Measurements from ENCODE around the gene DYNLT1. TPM values are rescaled to one million over a fixed set of nuclear protein-coding genes. Genes with fewer than 3 reads are reported as not detected.

Gene DYNLT1
- total RNA-seq, 1 experiment from 2014 or later: 105 TPM

DNA sequence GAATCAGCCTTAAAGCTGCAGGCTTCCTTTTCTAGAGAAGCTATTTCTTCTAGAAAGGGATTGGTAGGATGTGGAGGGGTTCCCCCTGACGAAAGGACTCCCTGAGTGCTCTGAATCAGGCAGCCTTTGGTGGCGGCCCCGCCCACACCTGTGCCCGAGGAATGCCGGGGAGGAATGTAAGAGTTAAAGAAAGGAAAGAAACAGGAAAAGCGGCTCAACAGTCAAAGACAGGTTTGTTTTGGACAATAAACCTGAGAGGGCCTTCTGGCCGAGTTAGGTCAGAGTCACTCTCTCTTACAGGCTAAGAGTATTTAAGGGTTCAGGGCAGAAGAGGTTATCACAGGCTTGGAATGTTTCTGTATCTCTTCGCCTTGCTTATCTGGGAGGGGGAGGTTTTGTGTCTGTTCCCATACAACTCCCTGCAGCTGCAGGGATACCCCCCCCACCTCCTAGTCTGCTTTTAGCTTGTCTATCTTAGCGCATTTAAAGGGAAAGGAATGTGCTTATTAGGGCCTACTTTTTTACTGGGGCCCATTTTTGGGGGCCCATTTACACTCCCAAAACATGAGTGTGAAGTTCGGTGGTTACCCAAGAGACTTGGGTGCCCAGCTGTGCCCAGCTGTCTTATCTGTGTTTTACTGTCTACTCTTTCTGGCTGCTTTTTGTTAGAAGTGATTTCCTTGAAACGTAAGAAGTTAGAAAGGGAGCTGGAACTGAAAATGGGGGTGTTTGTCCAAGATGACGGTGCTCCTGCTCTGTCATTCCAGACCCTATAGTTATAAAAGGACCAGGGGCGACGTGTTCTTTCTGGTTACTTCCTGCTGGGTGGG, 32.8 kb downstream of the DYNLT1 start:
- peak; percentile 88 for DNase-seq
- Histone ChIP-seq H4K20me1 (ENCODE audit: control insufficient read depth, insufficient read depth, insufficient read length) (no peaks in the 10 kb centered on the region), H3T11ph (ENCODE audit: low read length) (no peak overlapping the region), H2BK12ac (ENCODE audit: insufficient read length, low read depth, low read length) (no peak overlapping the region), H2AFZ (ENCODE audit: low read length) (no peak overlapping the region), H3K4ac (ENCODE audit: low read depth, low read length) (no peak overlapping the region), H3K79me2 (ENCODE audit: insufficient read depth, low read length) (no peaks in the 10 kb centered on the region), H3K23ac (ENCODE audit: insufficient read length, low read depth, low read length) (no peak overlapping the region), H4K5ac (ENCODE audit: insufficient read length, low read depth, low read length) (no peak overlapping the region), H2BK20ac (ENCODE audit: low read depth, low read length, poor library complexity, severe bottlenecking) (no peak overlapping the region), H2BK120ac (ENCODE audit: low read depth, low read length, poor library complexity, severe bottlenecking) (no peak overlapping the region), H2BK15ac (ENCODE audit: low read depth, low read length) (no peak overlapping the region), H3K79me1 (ENCODE audit: insufficient read depth, low read depth, low read length, poor library complexity, severe bottlenecking) (no peaks in the 10 kb centered on the region), H4K8ac (replicated peaks; ENCODE audit: insufficient read length, low read depth, low read length) (no peak overlapping the region), H4K91ac (ENCODE audit: insufficient read length, low read depth, low read length) (peak overlapping the region; percentile 32), H3K18ac (ENCODE audit: insufficient read length, low read depth, low read length) (peak overlapping the region; percentile 13), H3K56ac (ENCODE audit: insufficient read length, low read depth, low read length) (no peak overlapping the region), H3K23me2 (ENCODE audit: insufficient read length, low read depth, low read length, poor library complexity, severe bottlenecking) (no peaks in the 10 kb centered on the region), H2AK5ac (ENCODE audit: insufficient read length, low read length) (no peak overlapping the region), H3K27ac (ENCODE audit: insufficient read length, low read depth, low read length) (peak overlapping the region; percentile 66), H3K14ac (ENCODE audit: insufficient read depth, low read length) (no peak overlapping the region), H3K9ac (ENCODE audit: extremely low read depth, insufficient read length, low read length) (no peak overlapping the region), H2BK5ac (ENCODE audit: insufficient read length, low read length) (no peak overlapping the region), H3K4me2 (ENCODE audit: insufficient read depth, insufficient read length, low read length) (peak overlapping the region; percentile 17), H3K27me3 (ENCODE audit: insufficient read depth, low read length) (no peaks in the 10 kb centered on the region), H3K4me1 (ENCODE audit: insufficient read depth, low read length) (peaks cover 8% of the 10 kb centered on the region; the same call in 1 of the 2 replicates), H3K9me3 (ENCODE audit: control insufficient read depth, low read depth, low read length) (no peaks in the 10 kb centered on the region)
- peaks cover 19 to 22% of the 10 kb centered on the region in 2 experiments for H3K4me1 Mint-ChIP-seq
- peaks cover 42 to 75% (median 51%) of the 10 kb centered on the region in 3 experiments for H3K36me3 Mint-ChIP-seq (ENCODE audit: insufficient read depth in 1 of 3, low read depth in 3 of 3)
- H3K27me3 Mint-ChIP-seq (ENCODE audit: low read depth): no peaks in the 10 kb centered on the region
- TF ChIP-seq, protein P1, sequence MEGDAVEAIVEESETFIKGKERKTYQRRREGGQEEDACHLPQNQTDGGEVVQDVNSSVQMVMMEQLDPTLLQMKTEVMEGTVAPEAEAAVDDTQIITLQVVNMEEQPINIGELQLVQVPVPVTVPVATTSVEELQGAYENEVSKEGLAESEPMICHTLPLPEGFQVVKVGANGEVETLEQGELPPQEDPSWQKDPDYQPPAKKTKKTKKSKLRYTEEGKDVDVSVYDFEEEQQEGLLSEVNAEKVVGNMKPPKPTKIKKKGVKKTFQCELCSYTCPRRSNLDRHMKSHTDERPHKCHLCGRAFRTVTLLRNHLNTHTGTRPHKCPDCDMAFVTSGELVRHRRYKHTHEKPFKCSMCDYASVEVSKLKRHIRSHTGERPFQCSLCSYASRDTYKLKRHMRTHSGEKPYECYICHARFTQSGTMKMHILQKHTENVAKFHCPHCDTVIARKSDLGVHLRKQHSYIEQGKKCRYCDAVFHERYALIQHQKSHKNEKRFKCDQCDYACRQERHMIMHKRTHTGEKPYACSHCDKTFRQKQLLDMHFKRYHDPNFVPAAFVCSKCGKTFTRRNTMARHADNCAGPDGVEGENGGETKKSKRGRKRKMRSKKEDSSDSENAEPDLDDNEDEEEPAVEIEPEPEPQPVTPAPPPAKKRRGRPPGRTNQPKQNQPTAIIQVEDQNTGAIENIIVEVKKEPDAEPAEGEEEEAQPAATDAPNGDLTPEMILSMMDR (conservative IDR thresholded peaks at IDR 0.05): no peak
- H3K9me3 Mint-ChIP-seq: peaks cover 3 to 10% of the 10 kb centered on the region in 2 experiments; a peak in 2 of 5 replicates
- peak overlapping the region; percentile 88 to 97 (median 94) for H3K27ac Mint-ChIP-seq
- no CpG with 5 or more reads among the region's 14 CpGs for WGBS (ENCODE audit: extremely low coverage, insufficient read length, low lambda C conversion rate)
- no peak overlapping the region; a peak in 2 of 5 replicates for H3K4me3 Mint-ChIP-seq
